AML-193 (cell line): ENCODE results near the gene LMTK2.
A peak's percentile ranks its signal among the peaks of the same experiment; 100 is the strongest.

Experiments used
- DNase-seq, 2 experiments: peaks; one replicate each; lab custom pipeline; 2025; lab: John Stamatoyannopoulos, UW

Gene LMTK2

GRCh38 chr7:98137134-98137825, 30.6 kb downstream of the LMTK2 start:
- DNase-seq: no peak

GRCh38 chr7:98137826-98138151, 31.1 kb downstream of the LMTK2 start:
- peak; percentile 58 to 65 for DNase-seq

- no peak for DNase-seq
Measured at GRCh38 chr7:98138672-98139071, 32.0 kb downstream of the LMTK2 start.

- no peak for DNase-seq
Measured at GRCh38 chr7:98142658-98143057, 36.0 kb downstream of the LMTK2 start.

GRCh38 chr7:98148607-98149006, 41.9 kb downstream of the LMTK2 start:
- DNase-seq: no peak

GRCh38 chr7:98149116-98149692, 42.5 kb downstream of the LMTK2 start:
- no peak for DNase-seq

GRCh38 chr7:98151884-98152283, 45.2 kb downstream of the LMTK2 start:
- DNase-seq: no peak

GRCh38 chr7:98156700-98157099, 50.0 kb downstream of the LMTK2 start:
- DNase-seq: no peak

GRCh38 chr7:98157761-98158160, 51.1 kb downstream of the LMTK2 start:
- DNase-seq: no peak

GRCh38 chr7:98162758-98163157, 56.1 kb downstream of the LMTK2 start:
- DNase-seq: no peak

- DNase-seq: no peak
Measured at GRCh38 chr7:98163269-98163668, 56.6 kb downstream of the LMTK2 start.

GRCh38 chr7:98163704-98164494, 57.2 kb downstream of the LMTK2 start:
- DNase-seq: no peak

GRCh38 chr7:98165827-98166667, 59.4 kb downstream of the LMTK2 start:
- DNase-seq: peak in 1 of 2 experiments; percentile 13

GRCh38 chr7:98166668-98166970, 60.0 kb downstream of the LMTK2 start:
- DNase-seq: no peak

GRCh38 chr7:98167653-98168052, 61.0 kb downstream of the LMTK2 start:
- DNase-seq: no peak

GRCh38 chr7:98168181-98168903, 61.7 kb downstream of the LMTK2 start:
- peak; percentile 7 to 21 for DNase-seq

GRCh38 chr7:98168904-98169621, 62.4 kb downstream of the LMTK2 start:
- DNase-seq: no peak

- no peak for DNase-seq
Measured at GRCh38 chr7:98170966-98171365, 64.3 kb downstream of the LMTK2 start.

- no peak for DNase-seq
Measured at GRCh38 chr7:98171449-98171848, 64.8 kb downstream of the LMTK2 start.

GRCh38 chr7:98174334-98175259, 67.9 kb downstream of the LMTK2 start:
- no peak for DNase-seq
